ENCODE measurements around the gene PXN.

DNA sequence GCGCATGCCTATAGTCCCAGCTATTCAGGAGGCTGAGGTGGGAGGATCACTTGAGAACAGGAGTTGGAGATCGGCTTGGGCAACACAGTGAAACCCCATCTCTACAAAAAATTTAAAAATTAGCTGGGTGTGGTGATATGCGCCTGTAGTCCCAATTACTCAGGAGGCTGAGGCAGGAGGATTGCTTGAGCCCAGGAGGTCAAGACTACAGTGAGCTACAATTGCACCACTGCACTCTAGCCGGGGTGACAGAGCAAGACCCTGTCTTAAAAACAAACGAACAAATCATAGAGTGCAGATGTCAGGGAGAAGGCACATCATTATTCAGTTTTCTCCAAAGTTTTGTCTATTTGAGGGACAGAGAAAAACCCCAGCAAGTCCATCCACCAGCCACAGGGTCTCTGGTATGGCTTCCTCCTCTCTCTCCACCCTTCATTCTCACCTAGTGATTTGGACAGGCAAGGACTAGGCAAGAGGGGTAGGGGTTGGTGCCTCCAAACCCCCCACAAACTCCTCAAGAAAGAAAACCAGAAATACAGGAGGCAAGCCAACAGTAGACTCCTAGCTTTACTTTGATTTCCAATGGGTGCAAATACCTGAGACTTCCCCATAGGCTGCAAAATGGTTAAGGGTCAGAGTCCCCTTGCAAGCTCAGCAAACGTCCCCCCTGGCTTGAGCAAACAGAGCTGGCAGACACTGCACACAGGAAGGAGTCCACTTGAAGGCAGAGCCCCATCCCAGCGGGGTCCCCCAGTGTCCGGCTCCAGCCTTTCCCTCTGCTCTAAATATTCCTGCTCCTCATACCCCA, 38.1 kb downstream of the PXN start:
- TF ChIP-seq, protein P1, sequence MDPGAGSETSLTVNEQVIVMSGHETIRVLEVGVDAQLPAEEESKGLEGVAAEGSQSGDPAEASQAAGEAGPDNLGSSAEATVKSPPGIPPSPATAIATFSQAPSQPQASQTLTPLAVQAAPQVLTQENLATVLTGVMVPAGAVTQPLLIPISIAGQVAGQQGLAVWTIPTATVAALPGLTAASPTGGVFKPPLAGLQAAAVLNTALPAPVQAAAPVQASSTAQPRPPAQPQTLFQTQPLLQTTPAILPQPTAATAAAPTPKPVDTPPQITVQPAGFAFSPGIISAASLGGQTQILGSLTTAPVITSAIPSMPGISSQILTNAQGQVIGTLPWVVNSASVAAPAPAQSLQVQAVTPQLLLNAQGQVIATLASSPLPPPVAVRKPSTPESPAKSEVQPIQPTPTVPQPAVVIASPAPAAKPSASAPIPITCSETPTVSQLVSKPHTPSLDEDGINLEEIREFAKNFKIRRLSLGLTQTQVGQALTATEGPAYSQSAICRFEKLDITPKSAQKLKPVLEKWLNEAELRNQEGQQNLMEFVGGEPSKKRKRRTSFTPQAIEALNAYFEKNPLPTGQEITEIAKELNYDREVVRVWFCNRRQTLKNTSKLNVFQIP (CRISPR knock-in tag; IDR thresholded peaks at IDR 0.05; ENCODE audit: borderline replicate concordance, low read depth): no peak
- TF ChIP-seq GLIS3 (CRISPR knock-in tag; IDR thresholded peaks at IDR 0.05) (no peak), SNAI2 (CRISPR knock-in tag; IDR thresholded peaks at IDR 0.05) (no peak), PPARA (CRISPR knock-in tag; IDR thresholded peaks at IDR 0.05; ENCODE audit: borderline replicate concordance) (no peak), ESRRG (CRISPR knock-in tag; IDR thresholded peaks at IDR 0.05) (no peak), ZC3H10 (CRISPR knock-in tag; IDR thresholded peaks at IDR 0.05) (no peak), ARNTL (CRISPR knock-in tag; IDR thresholded peaks at IDR 0.05; ENCODE audit: borderline replicate concordance, low read depth) (no peak)

Measured in SK-N-SH treated with all-trans-retinoic acid at 6 μM for 48 hours (cell line).